ENCODE results near the gene RANBP9. TPM values are rescaled to one million over a fixed set of nuclear protein-coding genes. Genes with fewer than 3 reads are reported as not detected.

The RANBP9 gene
- total RNA-seq, 1 donor from 2014 or later: 44.8 TPM

GRCh38 chr6:13679996-13680395 lies 31.6 kb downstream of the RANBP9 start:
- Histone ChIP-seq H4K20me1 (ENCODE audit: low read depth) (peaks cover 7% of the 10 kb centered on the region), H3K4me1 (no peaks in the 10 kb centered on the region), H2AFZ (replicated peaks) (no peak overlapping the region), H3K4me2 (no peak overlapping the region), H3K27ac (no peak overlapping the region), H3K4me3 (no peak overlapping the region), H3K27me3 (no peaks in the 10 kb centered on the region), H3K9ac (no peak overlapping the region), H3K36me3 (peaks cover 14% of the 10 kb centered on the region), H3F3A (ENCODE audit: low read depth) (no peaks in the 10 kb centered on the region), H3K79me2 (ENCODE audit: low read depth) (peaks cover 100% of the 10 kb centered on the region), H3K9me3 (ENCODE audit: low read depth) (peaks cover 9% of the 10 kb centered on the region)
- no peak overlapping the region for H3K4me3 Mint-ChIP-seq
- H3K9me3 Mint-ChIP-seq: peaks cover 26% of the 10 kb centered on the region
- TF ChIP-seq CTCF (IDR thresholded peaks at IDR 0.05) (no peak), EZH2phosphoT487 (IDR thresholded peaks at IDR 0.05) (no peak), EZH2 (IDR thresholded peaks at IDR 0.05) (no peak)
- DNase-seq (ENCODE audit: low spot score): no peak
- H3K27ac Mint-ChIP-seq: no peak overlapping the region
- no peaks in the 10 kb centered on the region for H3K4me1 Mint-ChIP-seq
- H3K36me3 Mint-ChIP-seq: peaks cover 33% of the 10 kb centered on the region
- H3K27me3 Mint-ChIP-seq (ENCODE audit: insufficient read depth, low read depth): peaks cover 6% of the 10 kb centered on the region

- Histone ChIP-seq H3K4me2 (no peak overlapping the region), H3K79me2 (ENCODE audit: low read depth) (peaks cover 100% of the 10 kb centered on the region), H3K27me3 (no peaks in the 10 kb centered on the region), H3K4me3 (no peak overlapping the region), H3K4me1 (no peaks in the 10 kb centered on the region), H3F3A (ENCODE audit: low read depth) (no peaks in the 10 kb centered on the region), H3K36me3 (peaks cover 14% of the 10 kb centered on the region), H4K20me1 (ENCODE audit: low read depth) (no peaks in the 10 kb centered on the region), H3K9me3 (ENCODE audit: low read depth) (peaks cover 9% of the 10 kb centered on the region), H3K27ac (no peak overlapping the region), H2AFZ (replicated peaks) (no peak overlapping the region), H3K9ac (no peak overlapping the region)
- no peak overlapping the region for H3K4me3 Mint-ChIP-seq
- no peak for DNase-seq (ENCODE audit: low spot score)
- peaks cover 38% of the 10 kb centered on the region for H3K36me3 Mint-ChIP-seq
- no peak for TF ChIP-seq EZH2phosphoT487 (IDR thresholded peaks at IDR 0.05)
- TF ChIP-seq EZH2 (IDR thresholded peaks at IDR 0.05): no peak
- no peak for TF ChIP-seq CTCF (IDR thresholded peaks at IDR 0.05)
- H3K4me1 Mint-ChIP-seq: no peaks in the 10 kb centered on the region
- no peak overlapping the region for H3K27ac Mint-ChIP-seq
- peaks cover 27% of the 10 kb centered on the region for H3K9me3 Mint-ChIP-seq
- peaks cover 4% of the 10 kb centered on the region for H3K27me3 Mint-ChIP-seq (ENCODE audit: insufficient read depth, low read depth)
Observed at GRCh38 chr6:13678255-13678983, 33.2 kb downstream of the RANBP9 start.

- Histone ChIP-seq H3K27me3 (no peaks in the 10 kb centered on the region), H3K79me2 (ENCODE audit: low read depth) (peaks cover 100% of the 10 kb centered on the region), H2AFZ (replicated peaks) (no peak overlapping the region), H3F3A (ENCODE audit: low read depth) (no peaks in the 10 kb centered on the region), H3K9me3 (ENCODE audit: low read depth) (peaks cover 9% of the 10 kb centered on the region), H3K4me2 (no peak overlapping the region), H3K36me3 (peaks cover 14% of the 10 kb centered on the region), H3K4me3 (no peak overlapping the region), H3K9ac (no peak overlapping the region), H3K4me1 (no peaks in the 10 kb centered on the region), H3K27ac (no peak overlapping the region), H4K20me1 (ENCODE audit: low read depth) (no peaks in the 10 kb centered on the region)
- no peak overlapping the region for H3K27ac Mint-ChIP-seq
- peaks cover 37% of the 10 kb centered on the region for H3K36me3 Mint-ChIP-seq
- H3K27me3 Mint-ChIP-seq (ENCODE audit: insufficient read depth, low read depth): peaks cover 4% of the 10 kb centered on the region
- H3K4me1 Mint-ChIP-seq: no peaks in the 10 kb centered on the region
- DNase-seq (ENCODE audit: low spot score): no peak
- no peak overlapping the region for H3K4me3 Mint-ChIP-seq
- peaks cover 28% of the 10 kb centered on the region for H3K9me3 Mint-ChIP-seq
- TF ChIP-seq EZH2phosphoT487 (IDR thresholded peaks at IDR 0.05) (no peak), CTCF (IDR thresholded peaks at IDR 0.05) (no peak), EZH2 (IDR thresholded peaks at IDR 0.05) (no peak)
Observed at GRCh38 chr6:13677878-13678254, 33.8 kb downstream of the RANBP9 start.

All from neural progenitor cell (in vitro differentiated cells).